Hepatocyte (in vitro differentiated cells): ENCODE results near the gene CARD11.
"Not testable (repeated sequence)": the region's sequence is repeated elsewhere in the genome, so short reads cannot be mapped to it uniquely, and the experiment has no call there.

ENCODE experiments used
- EZH2 ChIP-seq: fragments of 200-600 bp; sonication (generic); IDR thresholded peaks from 2 replicates; pipeline ENCODE4 v1.6.1; 2016; ENCODE audit warnings: antibody characterized with exemption, mild to moderate bottlenecking, borderline replicate concordance
- TF ChIP-seq, protein P1 (sequence below): fragments of 200-600 bp; sonication (generic); IDR thresholded peaks from 2 replicates; pipeline ENCODE4 v1.5.1; 2016; ENCODE audit warnings: antibody characterized with exemption, mild to moderate bottlenecking; ENCODE audit not compliant: poor library complexity

DNA sequence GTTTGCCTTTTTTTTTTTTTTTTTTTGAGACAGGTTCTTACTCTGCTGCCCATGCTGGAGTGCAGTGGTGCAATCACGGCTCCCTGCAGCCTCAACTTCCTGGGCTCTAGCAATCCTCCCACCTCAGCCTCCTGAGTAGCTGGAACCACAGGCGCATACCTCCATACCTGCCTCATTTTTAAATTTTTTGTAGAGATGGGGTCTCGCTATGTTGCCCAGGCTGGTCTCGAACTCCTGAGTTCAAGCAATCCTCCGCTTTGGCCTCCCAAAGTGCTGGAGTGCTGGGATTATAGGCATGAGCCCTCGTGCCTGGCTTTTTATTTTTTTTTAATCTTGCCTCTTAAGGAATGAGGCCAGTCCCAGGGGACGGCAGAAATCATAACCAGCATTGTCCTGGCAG, 5.7 kb downstream of the CARD11 start:
- TF ChIP-seq, protein P1, sequence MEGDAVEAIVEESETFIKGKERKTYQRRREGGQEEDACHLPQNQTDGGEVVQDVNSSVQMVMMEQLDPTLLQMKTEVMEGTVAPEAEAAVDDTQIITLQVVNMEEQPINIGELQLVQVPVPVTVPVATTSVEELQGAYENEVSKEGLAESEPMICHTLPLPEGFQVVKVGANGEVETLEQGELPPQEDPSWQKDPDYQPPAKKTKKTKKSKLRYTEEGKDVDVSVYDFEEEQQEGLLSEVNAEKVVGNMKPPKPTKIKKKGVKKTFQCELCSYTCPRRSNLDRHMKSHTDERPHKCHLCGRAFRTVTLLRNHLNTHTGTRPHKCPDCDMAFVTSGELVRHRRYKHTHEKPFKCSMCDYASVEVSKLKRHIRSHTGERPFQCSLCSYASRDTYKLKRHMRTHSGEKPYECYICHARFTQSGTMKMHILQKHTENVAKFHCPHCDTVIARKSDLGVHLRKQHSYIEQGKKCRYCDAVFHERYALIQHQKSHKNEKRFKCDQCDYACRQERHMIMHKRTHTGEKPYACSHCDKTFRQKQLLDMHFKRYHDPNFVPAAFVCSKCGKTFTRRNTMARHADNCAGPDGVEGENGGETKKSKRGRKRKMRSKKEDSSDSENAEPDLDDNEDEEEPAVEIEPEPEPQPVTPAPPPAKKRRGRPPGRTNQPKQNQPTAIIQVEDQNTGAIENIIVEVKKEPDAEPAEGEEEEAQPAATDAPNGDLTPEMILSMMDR = not testable (repeated sequence)
- TF ChIP-seq EZH2 = not testable (repeated sequence)
